Neuron (in vitro differentiated cells): Measurements from ENCODE around the gene TMEM253.

Experiments used
- H2AFZ ChIP-seq: one replicate; pipeline ENCODE4 v1.6.1; 2013; ENCODE audit warnings: low read depth, mild to moderate bottlenecking, inconsistent platforms, low read length, moderate library complexity
- H3K27me3 ChIP-seq: one replicate; pipeline ENCODE4 v1.6.1; 2013; ENCODE audit warnings: low read length; ENCODE audit not compliant: insufficient read depth
- H3K36me3 ChIP-seq: one replicate; pipeline ENCODE4 v1.6.1; 2013; ENCODE audit warnings: low read length; ENCODE audit not compliant: insufficient read depth
- H3K4me1 ChIP-seq: one replicate; pipeline ENCODE4 v1.6.1; 2013; ENCODE audit warnings: low read length; ENCODE audit not compliant: insufficient read depth
- H3K4me3 ChIP-seq: 2 replicates; pipeline ENCODE4 v1.5.1; 2013; ENCODE audit warnings: mild to moderate bottlenecking, low read length, moderate library complexity
- H3K9me3 ChIP-seq: one replicate; pipeline ENCODE4 v1.6.1; 2013; ENCODE audit warnings: low read length

The TMEM253 gene

GRCh38 chr14:21100931-21101330, at the start of gene TMEM253:
Gene TMEM253, plus strand, starts transcription at chr14:21101066. Its CDS starts 278 bp downstream, at chr14:21101344.
- Histone ChIP-seq H3K4me1 (peaks cover 48% of the 10 kb centered on the region), H3K27me3 (no peaks in the 10 kb centered on the region), H3K9me3 (no peaks in the 10 kb centered on the region), H3K4me3 (no peak within 1 kb of the TSS), H3K36me3 (no peaks in the 10 kb centered on the region), H2AFZ (no peak within 1 kb of the TSS)

- Histone ChIP-seq H3K9me3 (no peaks in the 10 kb centered on the region), H2AFZ (no peak overlapping the region), H3K36me3 (no peaks in the 10 kb centered on the region), H3K27me3 (no peaks in the 10 kb centered on the region), H3K4me3 (no peak overlapping the region), H3K4me1 (peaks cover 3% of the 10 kb centered on the region)
Measured at GRCh38 chr14:21053184-21054122, 47.4 kb upstream of the TMEM253 start.

- Histone ChIP-seq H3K4me3 (no peak overlapping the region), H3K36me3 (no peaks in the 10 kb centered on the region), H3K9me3 (no peaks in the 10 kb centered on the region), H3K27me3 (no peaks in the 10 kb centered on the region), H2AFZ (no peak overlapping the region), H3K4me1 (no peaks in the 10 kb centered on the region)
Measured at GRCh38 chr14:21054123-21054767, 46.6 kb upstream of the TMEM253 start.

GRCh38 chr14:21054768-21055145, 46.1 kb upstream of the TMEM253 start:
- no peak overlapping the region for H2AFZ ChIP-seq

GRCh38 chr14:21055432-21056117, 45.3 kb upstream of the TMEM253 start:
- Histone ChIP-seq H3K27me3 (no peaks in the 10 kb centered on the region), H3K9me3 (no peaks in the 10 kb centered on the region), H3K4me1 (no peaks in the 10 kb centered on the region), H3K36me3 (no peaks in the 10 kb centered on the region), H2AFZ (no peak overlapping the region), H3K4me3 (no peak overlapping the region)

More at GRCh38 chr14:21054768-21055145, 46.1 kb upstream of the TMEM253 start:
- no peak overlapping the region for H3K4me3 ChIP-seq
- H3K27me3 ChIP-seq = no peaks in the 10 kb centered on the region
- no peaks in the 10 kb centered on the region for H3K4me1 ChIP-seq
- no peaks in the 10 kb centered on the region for H3K36me3 ChIP-seq
- H3K9me3 ChIP-seq = no peaks in the 10 kb centered on the region

GRCh38 chr14:21056520-21057163, 44.2 kb upstream of the TMEM253 start:
- Histone ChIP-seq H2AFZ (no peak overlapping the region), H3K27me3 (no peaks in the 10 kb centered on the region), H3K36me3 (no peaks in the 10 kb centered on the region), H3K4me3 (no peak overlapping the region), H3K9me3 (no peaks in the 10 kb centered on the region), H3K4me1 (no peaks in the 10 kb centered on the region)

GRCh38 chr14:21057803-21058675, 42.8 kb upstream of the TMEM253 start, which contains the start of gene RNASE8:
Gene RNASE8, plus strand, starts transcription at chr14:21057822. Its CDS starts 71 bp downstream, at chr14:21057893.
- H3K27me3 ChIP-seq = no peaks in the 10 kb centered on the region
- no peaks in the 10 kb centered on the region for H3K4me1 ChIP-seq
- H3K4me3 ChIP-seq = no peak within 1 kb of the TSS
- no peaks in the 10 kb centered on the region for H3K9me3 ChIP-seq
- H2AFZ ChIP-seq = no peak within 1 kb of the TSS
- no peaks in the 10 kb centered on the region for H3K36me3 ChIP-seq

- H3K36me3 ChIP-seq = no peaks in the 10 kb centered on the region
- peaks cover 8% of the 10 kb centered on the region for H3K4me1 ChIP-seq
- no peak overlapping the region for H3K4me3 ChIP-seq
- H2AFZ ChIP-seq = no peak overlapping the region
- H3K9me3 ChIP-seq = no peaks in the 10 kb centered on the region
- H3K27me3 ChIP-seq = no peaks in the 10 kb centered on the region
Measured at GRCh38 chr14:21058903-21059302, 42.0 kb upstream of the TMEM253 start.

GRCh38 chr14:21059842-21060613, 40.8 kb upstream of the TMEM253 start:
- Histone ChIP-seq H3K4me1 (peaks cover 9% of the 10 kb centered on the region), H3K27me3 (no peaks in the 10 kb centered on the region), H3K4me3 (no peak overlapping the region), H3K36me3 (no peaks in the 10 kb centered on the region), H2AFZ (no peak overlapping the region), H3K9me3 (no peaks in the 10 kb centered on the region)

GRCh38 chr14:21060614-21061346, 40.1 kb upstream of the TMEM253 start:
- Histone ChIP-seq H3K27me3 (no peaks in the 10 kb centered on the region), H3K4me3 (no peak overlapping the region), H3K9me3 (no peaks in the 10 kb centered on the region), H2AFZ (no peak overlapping the region), H3K4me1 (peaks cover 9% of the 10 kb centered on the region), H3K36me3 (no peaks in the 10 kb centered on the region)

- Histone ChIP-seq H3K27me3 (no peaks in the 10 kb centered on the region), H3K36me3 (no peaks in the 10 kb centered on the region), H3K9me3 (no peaks in the 10 kb centered on the region), H3K4me3 (no peak overlapping the region), H2AFZ (no peak overlapping the region), H3K4me1 (peaks cover 9% of the 10 kb centered on the region)
Measured at GRCh38 chr14:21061347-21061668, 39.6 kb upstream of the TMEM253 start.
